Keratinocyte (primary cell): Measurements from ENCODE around the gene SETBP1. TPM values are rescaled to one million over a fixed set of nuclear protein-coding genes. Genes with fewer than 3 reads are reported as not detected.

Experiments used
- DNase-seq: peaks from one replicate; pipeline ENCODE4 v3.0.0-alpha.2; 2011; ENCODE audit warnings: low read depth, missing footprints, low spot score
- FAIRE-seq: peaks from 2 replicates; lab custom pipeline; 2011; peaks lifted over from hg19 to GRCh38; lab: Jason Lieb, UNC
- H2AFZ ChIP-seq: 2 replicates; pipeline ENCODE4 v1.6.0; 2012; ENCODE audit warnings: low read length, control low read depth, inconsistent platforms; ENCODE audit not compliant: control insufficient read depth
- H3K27ac ChIP-seq: 2 replicates; pipeline ENCODE4 v1.5.1; 2011; ENCODE audit warnings: low read length; ENCODE audit not compliant: control insufficient read depth, insufficient read depth
- H3K27me3 ChIP-seq: 3 replicates; pipeline ENCODE4 v1.6.0; 2011; ENCODE audit warnings: low read length; ENCODE audit not compliant: control insufficient read depth, insufficient read depth; ENCODE audit errors: extremely low read depth
- H3K36me3 ChIP-seq, 2 experiments: 2 replicates in 1 of 2; 3 replicates in 1 of 2; pipeline ENCODE4 v1.5.1; 2011; ENCODE audit warnings: low read length in 2 of 2, mild to moderate bottlenecking in 1 of 2; ENCODE audit not compliant: control insufficient read depth in 2 of 2, insufficient read depth in 2 of 2; ENCODE audit errors: extremely low read depth in 1 of 2
- H3K4me1 ChIP-seq: 3 replicates; pipeline ENCODE4 v1.5.1; 2011; ENCODE audit warnings: low read length; ENCODE audit not compliant: control insufficient read depth, insufficient read depth; ENCODE audit errors: extremely low read depth
- H3K4me2 ChIP-seq: 3 replicates; pipeline ENCODE4 v1.6.0; 2011; ENCODE audit warnings: low read depth, low read length; ENCODE audit not compliant: control insufficient read depth, insufficient read depth; ENCODE audit errors: extremely low read depth
- H3K4me3 ChIP-seq, 3 experiments: fragments of 200-600 bp in 1 of 3; sonication (generic) in 1 of 3; 2 replicates in 2 of 3; 3 replicates in 1 of 3; pipeline ENCODE4 v1.5.1; 2011 to 2016; ENCODE audit warnings: low read length in 3 of 3, mild to moderate bottlenecking in 3 of 3, control low read depth in 2 of 3, inconsistent platforms in 1 of 3, low read depth in 1 of 3, mixed read lengths in 1 of 3, mixed run types in 1 of 3, moderate library complexity in 1 of 3; ENCODE audit not compliant: control insufficient read depth in 2 of 3, insufficient read depth in 2 of 3; ENCODE audit errors: extremely low read depth in 1 of 3
- H3K79me2 ChIP-seq: 2 replicates; pipeline ENCODE4 v1.6.0; 2012; ENCODE audit warnings: low read length; ENCODE audit not compliant: control insufficient read depth, insufficient read depth
- H3K9ac ChIP-seq: 3 replicates; pipeline ENCODE4 v1.6.0; 2011; ENCODE audit warnings: low read length; ENCODE audit not compliant: control insufficient read depth, insufficient read depth; ENCODE audit errors: extremely low read depth
- H3K9me1 ChIP-seq: 3 replicates; pipeline ENCODE4 v1.6.0; 2011; ENCODE audit warnings: low read length; ENCODE audit not compliant: control insufficient read depth, insufficient read depth; ENCODE audit errors: extremely low read depth
- H3K9me3 ChIP-seq: 2 replicates; pipeline ENCODE4 v1.5.1; 2012; ENCODE audit warnings: low read depth, low read length; ENCODE audit not compliant: control insufficient read depth
- H4K20me1 ChIP-seq: 3 replicates; pipeline ENCODE4 v1.6.0; 2011; ENCODE audit warnings: low read length; ENCODE audit not compliant: control insufficient read depth, insufficient read depth; ENCODE audit errors: extremely low read depth
- EZH2 ChIP-seq: IDR thresholded peaks from one replicate; pipeline ENCODE4 v1.6.1; 2012; ENCODE audit warnings: inconsistent platforms, mild to moderate bottlenecking, low read length, moderate library complexity
- dilution Hi-C: fragments of 300-500 bp; cut with MboI; formaldehyde crosslinking; loops from one replicate; pipeline ENCODE4 v1.7.0; 2020; ENCODE audit warnings: low sequenced_read_pairs; ENCODE audit not compliant: extremely low pct_ligation_motif_present
- polyA plus RNA-seq, 5 experiments: library from polyadenylated mRNA; depleted of rRNA in 3 of 5; stranded (reverse) in 3 of 5; stranded (forward) in 1 of 5; unstranded in 1 of 5; fragments of >200 nt; gene quantifications; 1 replicate in 1 of 5; 2 replicates in 3 of 5; 3 replicates in 1 of 5; pipeline versions ENCODE4 v1.2.1 to v1.2.3, GENCODE V29; 2011 to 2012; ENCODE audit warnings: missing spikeins in 2 of 5, low read depth in 1 of 5, low replicate concordance in 1 of 5
- TF ChIP-seq, protein P1 (sequence below), 3 experiments: IDR thresholded peaks in 1 of 3; conservative IDR thresholded peaks in 1 of 3; optimal IDR thresholded peaks in 1 of 3; 2 replicates in 2 of 3; 3 replicates in 1 of 3; pipeline versions ENCODE3 to v1.5.1; 2011; ENCODE audit warnings: low read length in 3 of 3, mild to moderate bottlenecking in 3 of 3, moderate library complexity in 2 of 3, control low read depth in 1 of 3, inconsistent platforms in 1 of 3; ENCODE audit not compliant: insufficient read depth in 2 of 3; ENCODE audit errors: extremely low read depth in 1 of 3

Gene SETBP1
- polyA plus RNA-seq, 1 donor (not counting 4 experiments of a cell fraction or from before 2014, with no cell fraction given): 3.3 TPM

DNA sequence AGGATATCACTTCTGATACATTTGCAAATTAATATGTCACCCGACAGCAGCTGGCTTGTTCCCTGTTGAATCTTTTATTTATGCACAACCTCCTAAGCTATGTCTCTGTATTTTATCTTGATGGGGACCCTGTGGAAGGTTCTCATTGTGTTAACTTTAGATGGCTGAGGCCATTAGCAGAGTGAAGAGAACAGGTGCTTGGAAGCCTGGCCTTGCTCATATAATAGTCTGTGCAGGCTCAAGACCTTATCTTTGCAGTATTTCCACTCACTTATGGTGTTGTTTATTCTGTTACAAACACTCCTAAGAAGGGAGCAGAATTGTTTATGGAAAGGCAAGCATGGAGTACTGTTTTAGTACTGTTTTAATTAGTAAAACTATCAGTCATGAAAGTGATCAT is 107.6 kb downstream of the SETBP1 start:
- Histone ChIP-seq H3K36me3 (no peaks in the 10 kb centered on the region), H2AFZ (no peak overlapping the region), H3K79me2 (no peaks in the 10 kb centered on the region), H3K9me3 (no peaks in the 10 kb centered on the region), H3K4me3 (no peak overlapping the region), H3K4me1 (peaks cover 24% of the 10 kb centered on the region), H3K27me3 (no peaks in the 10 kb centered on the region), H3K9ac (no peak overlapping the region), H3K9me1 (no peaks in the 10 kb centered on the region), H3K27ac (no peak overlapping the region), H4K20me1 (no peaks in the 10 kb centered on the region), H3K4me2 (no peak overlapping the region)
- no peak for DNase-seq
- FAIRE-seq: no peak
- no peak for TF ChIP-seq EZH2
- TF ChIP-seq, protein P1, sequence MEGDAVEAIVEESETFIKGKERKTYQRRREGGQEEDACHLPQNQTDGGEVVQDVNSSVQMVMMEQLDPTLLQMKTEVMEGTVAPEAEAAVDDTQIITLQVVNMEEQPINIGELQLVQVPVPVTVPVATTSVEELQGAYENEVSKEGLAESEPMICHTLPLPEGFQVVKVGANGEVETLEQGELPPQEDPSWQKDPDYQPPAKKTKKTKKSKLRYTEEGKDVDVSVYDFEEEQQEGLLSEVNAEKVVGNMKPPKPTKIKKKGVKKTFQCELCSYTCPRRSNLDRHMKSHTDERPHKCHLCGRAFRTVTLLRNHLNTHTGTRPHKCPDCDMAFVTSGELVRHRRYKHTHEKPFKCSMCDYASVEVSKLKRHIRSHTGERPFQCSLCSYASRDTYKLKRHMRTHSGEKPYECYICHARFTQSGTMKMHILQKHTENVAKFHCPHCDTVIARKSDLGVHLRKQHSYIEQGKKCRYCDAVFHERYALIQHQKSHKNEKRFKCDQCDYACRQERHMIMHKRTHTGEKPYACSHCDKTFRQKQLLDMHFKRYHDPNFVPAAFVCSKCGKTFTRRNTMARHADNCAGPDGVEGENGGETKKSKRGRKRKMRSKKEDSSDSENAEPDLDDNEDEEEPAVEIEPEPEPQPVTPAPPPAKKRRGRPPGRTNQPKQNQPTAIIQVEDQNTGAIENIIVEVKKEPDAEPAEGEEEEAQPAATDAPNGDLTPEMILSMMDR (optimal IDR thresholded peaks at IDR 0.05 in 1 of 3, IDR thresholded peaks at IDR 0.05 in 1 of 3, conservative IDR thresholded peaks at IDR 0.05 in 1 of 3; ENCODE audit: extremely low read depth in 1 of 3, insufficient read depth in 2 of 3, low read length in 3 of 3): no peak
- dilution Hi-C loops: no loop called here

DNA sequence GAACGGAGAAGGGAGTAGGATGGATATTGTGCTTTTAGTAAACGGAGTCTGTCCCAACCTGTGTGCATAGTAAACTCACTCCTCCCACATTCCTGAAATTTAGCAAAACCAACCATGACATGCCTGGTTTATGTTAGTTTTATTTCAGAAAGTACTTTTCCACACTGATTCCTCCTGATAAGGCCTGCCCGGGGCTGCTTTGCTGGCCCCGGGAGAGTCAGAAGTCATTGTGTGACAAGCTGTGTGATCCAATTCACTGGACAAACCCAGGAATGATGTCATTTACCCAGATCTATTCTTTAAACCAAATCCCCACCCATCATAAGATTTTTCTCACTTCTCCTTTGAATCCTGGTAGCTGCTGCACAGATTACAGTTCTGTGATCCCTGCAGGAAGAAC is 109.0 kb downstream of the SETBP1 start:
- H3K9me1 ChIP-seq: no peaks in the 10 kb centered on the region
- no peaks in the 10 kb centered on the region for H4K20me1 ChIP-seq
- no peaks in the 10 kb centered on the region for H3K79me2 ChIP-seq
- peak overlapping the region; percentile 31 for H3K27ac ChIP-seq
- H3K27me3 ChIP-seq: no peaks in the 10 kb centered on the region
- TF ChIP-seq, protein P1 (optimal IDR thresholded peaks at IDR 0.05 in 1 of 3, IDR thresholded peaks at IDR 0.05 in 1 of 3, conservative IDR thresholded peaks at IDR 0.05 in 1 of 3; ENCODE audit: extremely low read depth in 1 of 3, insufficient read depth in 2 of 3, low read length in 3 of 3): no peak
- no peak for TF ChIP-seq EZH2
- H3K9ac ChIP-seq: no peak overlapping the region
- peaks cover 24% of the 10 kb centered on the region for H3K4me1 ChIP-seq
- H3K9me3 ChIP-seq: no peaks in the 10 kb centered on the region
- dilution Hi-C loops: no loop called here
- DNase-seq (peak; percentile 42), FAIRE-seq (peak; percentile 83)
- peak overlapping the region; percentile 78 for H3K4me2 ChIP-seq
- H3K4me3 ChIP-seq: peak overlapping the region in 2 of 3 experiments; percentile 15 to 45
- H3K36me3 ChIP-seq: no peaks in the 10 kb centered on the region
- H2AFZ ChIP-seq: peak overlapping the region; percentile 20
